H54 (cell line): ENCODE data around the gene PARP14.
A peak's percentile ranks its signal among the peaks of the same experiment; 100 is the strongest.
"Not testable (repeated sequence)": the region's sequence is repeated elsewhere in the genome, so short reads cannot be mapped to it uniquely, and the experiment has no call there.

Experiments
- DNase-seq: peaks from one replicate; pipeline ENCODE4 v3.0.0; 2011; ENCODE audit warnings: low spot score, mixed read lengths; ENCODE audit not compliant: insufficient read length
- FAIRE-seq: peaks from 3 replicates; lab custom pipeline; 2011; peaks lifted over from hg19 to GRCh38; lab: Jason Lieb, UNC
- POLR2A ChIP-seq: IDR thresholded peaks from 2 replicates; pipeline ENCODE4 v1.6.1; 2011; ENCODE audit warnings: low read depth, mild to moderate bottlenecking, low read length

The PARP14 gene

GRCh38 chr3:122689587-122689986 lies 8.9 kb downstream of the PARP14 start:
- FAIRE-seq (no peak), DNase-seq (no peak)
- no peak for TF ChIP-seq POLR2A

DNA sequence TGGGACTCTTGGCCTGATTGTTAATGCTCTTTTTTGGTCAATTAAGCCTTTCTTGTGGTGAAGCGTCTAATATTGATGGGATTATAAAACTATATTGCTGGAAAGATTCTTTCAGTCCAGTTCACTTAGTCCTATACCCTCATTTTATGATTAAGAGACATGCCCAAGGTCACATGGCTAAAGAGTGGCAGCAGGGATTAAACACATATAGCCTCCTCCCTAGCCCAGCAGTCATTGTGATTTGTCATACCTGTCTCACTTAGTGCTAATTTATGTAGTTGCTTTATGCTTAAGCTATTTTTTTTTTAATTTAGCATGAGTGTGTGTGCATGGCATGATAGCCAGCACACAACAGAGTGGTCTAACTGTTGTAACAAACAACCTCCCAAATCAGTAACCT lies 9.5 kb downstream of the PARP14 start:
- TF ChIP-seq POLR2A: no peak
- DNase-seq (no peak), FAIRE-seq (no peak)

- DNase-seq (no peak), FAIRE-seq (peak; percentile 98)
- no peak for TF ChIP-seq POLR2A
Observed at GRCh38 chr3:122691195-122691594, 10.6 kb downstream of the PARP14 start.

GRCh38 chr3:122692674-122693073 lies 12.0 kb downstream of the PARP14 start:
- FAIRE-seq: peak; percentile 15
- no peak for DNase-seq
- no peak for TF ChIP-seq POLR2A

- no peak for TF ChIP-seq POLR2A
- DNase-seq: no peak
- no peak for FAIRE-seq
Observed at GRCh38 chr3:122694966-122695365, 14.3 kb downstream of the PARP14 start.

GRCh38 chr3:122695927-122696561 lies 15.4 kb downstream of the PARP14 start:
- TF ChIP-seq POLR2A: no peak
- DNase-seq: no peak
- no peak for FAIRE-seq

DNA sequence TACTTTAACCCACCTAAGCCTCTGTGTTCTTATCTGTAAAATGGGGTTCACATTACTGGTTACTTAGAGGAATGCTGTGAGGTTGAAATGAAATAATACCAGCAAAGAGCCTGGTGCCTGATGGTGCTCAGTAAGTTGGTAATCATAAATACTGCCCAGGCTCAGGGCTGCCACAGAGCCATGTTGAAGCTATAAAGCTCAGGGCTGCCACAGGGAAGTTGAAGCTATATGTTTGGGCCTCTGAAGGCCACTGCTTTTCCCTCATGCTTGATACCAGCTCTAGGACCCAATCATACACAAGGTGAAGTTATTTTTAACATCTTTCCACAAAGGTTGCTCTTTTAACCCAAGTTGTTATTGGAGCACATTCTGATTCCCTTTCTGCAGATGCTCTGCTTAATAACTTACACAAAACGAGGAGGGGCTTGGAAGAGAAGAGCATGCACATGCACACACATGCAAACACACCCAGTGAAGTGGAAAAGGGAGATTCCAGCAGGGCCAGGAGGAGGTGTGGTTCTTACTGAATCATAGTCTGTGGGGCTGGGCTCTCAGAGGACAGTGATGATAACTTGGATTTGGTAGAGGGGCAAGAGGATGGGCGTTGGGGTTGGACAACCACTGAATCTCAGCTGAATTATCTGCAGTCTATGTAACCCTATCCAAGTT lies 17.4 kb downstream of the PARP14 start:
- DNase-seq (no peak), FAIRE-seq (no peak)
- no peak for TF ChIP-seq POLR2A

DNA sequence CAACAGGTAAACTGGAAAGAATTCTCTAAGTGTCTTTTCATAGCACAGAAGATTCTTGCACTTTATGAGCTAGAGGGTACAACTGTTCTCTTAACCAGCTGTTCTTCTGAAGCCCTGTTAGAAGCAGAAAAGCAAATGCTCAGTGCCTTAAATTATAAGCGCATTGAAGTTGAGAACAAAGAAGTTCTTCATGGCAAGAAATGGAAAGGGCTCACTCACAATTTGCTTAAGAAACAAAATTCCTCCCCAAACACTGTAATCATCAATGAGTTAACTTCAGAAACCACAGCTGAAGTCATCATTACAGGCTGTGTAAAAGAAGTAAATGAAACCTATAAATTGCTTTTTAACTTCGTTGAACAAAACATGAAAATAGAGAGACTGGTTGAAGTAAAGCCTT lies 19.6 kb downstream of the PARP14 start:
- TF ChIP-seq POLR2A: no peak
- DNase-seq: no peak
- no peak for FAIRE-seq

DNA sequence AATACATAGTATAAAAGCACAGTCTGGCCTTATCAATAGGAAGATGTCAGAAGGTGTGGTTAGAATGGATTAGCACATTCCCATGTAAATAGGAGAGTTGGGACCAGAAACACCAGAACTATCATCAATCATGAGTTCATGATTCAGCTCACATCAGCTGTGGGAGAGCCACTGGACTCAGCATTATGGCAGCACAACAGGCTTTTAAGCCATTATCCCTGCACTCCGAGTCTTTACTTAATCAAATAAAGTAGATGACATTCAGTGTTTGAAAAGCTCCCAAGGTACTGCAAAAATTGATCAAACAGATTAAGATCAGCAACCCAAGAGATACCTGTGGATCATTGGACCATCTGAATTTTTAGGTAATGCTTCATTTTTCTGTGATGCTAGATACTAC lies 24.7 kb downstream of the PARP14 start:
- FAIRE-seq (no peak), DNase-seq (no peak)
- TF ChIP-seq POLR2A: no peak

DNA sequence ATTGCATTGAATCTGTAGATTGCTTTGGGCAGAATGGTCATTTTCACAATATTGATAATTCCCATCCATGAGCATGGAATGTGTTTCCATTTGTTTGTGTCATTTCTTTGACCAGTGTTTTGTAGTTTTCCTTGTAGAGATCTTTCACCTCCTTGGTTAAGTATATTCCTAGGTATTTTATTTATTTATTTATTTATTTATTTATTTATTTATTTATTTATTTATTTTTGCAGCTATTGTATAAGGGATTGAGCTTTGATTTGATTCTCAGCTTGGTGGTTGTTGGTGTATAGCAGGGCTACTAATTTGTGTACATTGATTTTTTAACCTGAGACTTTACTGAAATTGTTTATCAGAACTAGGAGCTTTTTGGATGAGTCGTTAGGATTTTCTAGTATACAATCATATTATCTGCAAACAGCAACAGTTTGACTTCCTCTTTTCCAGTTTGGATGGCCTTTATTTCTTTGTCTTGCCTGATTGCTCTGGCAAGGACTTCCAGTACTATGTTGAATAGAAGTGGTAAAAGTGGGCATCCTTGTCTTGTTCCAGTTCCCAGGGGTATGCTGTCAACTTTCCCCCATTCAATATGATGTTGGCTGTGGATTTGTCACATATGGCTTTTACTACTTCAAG lies 30.1 kb downstream of the PARP14 start:
- not testable (repeated sequence) for DNase-seq, FAIRE-seq

GRCh38 chr3:122714273-122714672 lies 33.6 kb downstream of the PARP14 start:
- FAIRE-seq (no peak), DNase-seq (no peak)
- no peak for TF ChIP-seq POLR2A

- no peak for TF ChIP-seq POLR2A
- DNase-seq: no peak
- no peak for FAIRE-seq
Observed at GRCh38 chr3:122716667-122717066, 36.0 kb downstream of the PARP14 start.

DNA sequence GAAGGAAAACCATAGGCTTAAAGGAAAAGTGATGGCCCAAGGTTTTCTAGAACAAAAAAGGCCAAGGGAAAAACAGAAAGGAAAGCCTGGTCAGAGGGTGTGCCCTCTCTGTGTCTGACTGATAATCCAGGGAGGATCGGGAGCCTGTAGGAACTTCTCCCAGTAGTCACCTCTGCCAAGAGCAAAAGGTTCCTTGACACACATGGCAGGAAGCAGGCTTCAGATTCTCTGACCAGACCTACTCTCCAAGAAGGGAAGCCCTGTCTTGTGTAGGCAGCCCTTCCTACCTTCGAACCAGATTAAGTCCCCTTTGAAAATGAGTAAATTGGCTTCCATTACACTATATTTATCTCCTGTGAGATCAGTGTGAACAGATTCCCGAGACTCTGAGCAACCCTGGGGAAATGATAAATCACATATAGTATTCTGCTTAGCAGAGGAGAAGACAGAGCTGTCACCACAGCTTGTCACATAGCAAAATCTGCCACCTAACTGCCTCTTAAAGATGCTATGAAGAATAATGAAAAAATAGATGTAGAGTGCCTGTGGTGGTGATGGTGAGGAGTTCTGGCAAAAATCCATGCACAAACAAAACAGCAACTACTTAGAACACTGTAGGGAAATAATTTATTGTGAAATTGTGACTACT lies 38.8 kb downstream of the PARP14 start:
- FAIRE-seq (no peak), DNase-seq (no peak)
- TF ChIP-seq POLR2A: no peak

GRCh38 chr3:122725106-122725505 lies 44.5 kb downstream of the PARP14 start:
- DNase-seq (no peak), FAIRE-seq (no peak)
- no peak for TF ChIP-seq POLR2A
